ENCODE measurements around the gene RBM4B. TPM values are rescaled to one million over a fixed set of nuclear protein-coding genes. Genes with fewer than 3 reads are reported as not detected.
"Not testable (repeated sequence)": the region's sequence is repeated elsewhere in the genome, so short reads cannot be mapped to it uniquely, and the experiment has no call there.

RBM4B gene
- total RNA-seq, 2 experiments from 2014 or later, result 18.7 to 21.5 TPM

DNA sequence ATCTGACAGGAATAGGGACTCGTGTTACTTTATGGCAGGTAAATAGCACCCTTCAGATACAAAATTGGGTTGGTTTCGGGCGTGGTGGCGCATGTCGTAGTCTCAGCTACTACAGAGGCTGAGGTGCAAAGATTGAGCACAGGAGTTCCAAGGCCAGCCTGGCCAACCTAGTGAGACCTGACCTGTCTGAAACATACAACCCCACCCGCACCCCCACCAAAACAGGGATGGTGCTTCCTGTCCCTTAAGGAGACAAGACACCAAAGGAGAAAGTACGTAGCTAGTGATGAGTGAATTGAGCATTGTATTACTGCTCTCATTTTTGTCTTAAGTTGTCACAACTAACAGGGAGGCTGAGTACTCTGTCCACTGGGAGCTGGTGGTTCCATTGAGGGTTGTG lies 25.0 kb downstream of the RBM4B start:
- ATAC-seq (no peak), DNase-seq (no peak)
- Mint-ChIP-seq H3K4me1 (ENCODE audit: low read depth) (peaks cover 3% of the 10 kb centered on the region), H3K27me3 (ENCODE audit: low read depth) (no peaks in the 10 kb centered on the region), H3K36me3 (ENCODE audit: low read depth) (peaks cover 54% of the 10 kb centered on the region), H3K27ac (peak overlapping the region; percentile 3), H3K4me3 (no peak overlapping the region), H3K9me3 (ENCODE audit: insufficient read depth) (no peaks in the 10 kb centered on the region)
- ChIA-PET POLR2A (interaction anchor here (1.0 to 1.5 kb wide), 2 partner anchors 14 to 37 kb away, joined by 4 to 5 read pairs; partner anchors contain the start of gene RBM4), CTCF (interaction anchor here (1.1 to 1.7 kb wide), 2 partner anchors 22 to 25 kb away, joined by 3 to 6 read pairs; partner anchors contain the start of gene RBM4B)

DNA sequence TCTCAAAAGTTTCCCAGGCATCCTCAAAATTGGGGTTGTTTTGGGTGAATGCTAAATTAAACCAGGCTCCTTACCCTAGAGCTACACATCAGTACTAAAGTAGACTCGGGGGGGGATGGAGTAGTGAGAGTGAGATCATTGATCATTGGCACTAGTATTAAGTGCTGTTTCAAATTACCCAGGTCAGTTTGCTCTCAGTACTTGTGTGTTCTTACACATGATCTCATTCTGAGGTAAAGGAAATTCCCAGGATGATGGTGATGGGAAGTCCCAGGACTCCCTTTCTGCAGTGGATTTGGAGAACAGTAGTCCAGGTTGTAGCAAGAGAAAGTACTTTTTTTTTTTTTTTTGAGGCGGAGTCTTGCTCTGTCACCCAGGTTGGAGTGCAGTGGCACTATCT lies 26.7 kb downstream of the RBM4B start:
- no peaks in the 10 kb centered on the region for H3K27me3 Mint-ChIP-seq (ENCODE audit: low read depth)
- ChIA-PET POLR2A (interaction anchor here (2.4 kb wide), 1 partner anchor 11 kb away, joined by 8 read pairs; no protein-coding TSS in a partner anchor), CTCF (no interaction called here)
- no peak overlapping the region for H3K27ac Mint-ChIP-seq
- H3K4me3 Mint-ChIP-seq, result no peak overlapping the region
- no peaks in the 10 kb centered on the region for H3K9me3 Mint-ChIP-seq (ENCODE audit: insufficient read depth)
- DNase-seq, result no peak
- ATAC-seq, result peak; percentile 9
- H3K4me1 Mint-ChIP-seq (ENCODE audit: low read depth), result peaks cover 19% of the 10 kb centered on the region
- H3K36me3 Mint-ChIP-seq (ENCODE audit: low read depth), result peaks cover 66% of the 10 kb centered on the region

- Mint-ChIP-seq H3K36me3 (ENCODE audit: low read depth) (peaks cover 70% of the 10 kb centered on the region), H3K4me3 (no peak overlapping the region)
- CTCF ChIA-PET, result interaction anchor here (1.0 to 1.4 kb wide), 2 partner anchors 10 to 28 kb away, joined by 3 to 10 read pairs; partner anchors contain the start of gene RBM4B
Observed at GRCh38 chr11:66649903-66650302, 27.8 kb downstream of the RBM4B start.

DNA sequence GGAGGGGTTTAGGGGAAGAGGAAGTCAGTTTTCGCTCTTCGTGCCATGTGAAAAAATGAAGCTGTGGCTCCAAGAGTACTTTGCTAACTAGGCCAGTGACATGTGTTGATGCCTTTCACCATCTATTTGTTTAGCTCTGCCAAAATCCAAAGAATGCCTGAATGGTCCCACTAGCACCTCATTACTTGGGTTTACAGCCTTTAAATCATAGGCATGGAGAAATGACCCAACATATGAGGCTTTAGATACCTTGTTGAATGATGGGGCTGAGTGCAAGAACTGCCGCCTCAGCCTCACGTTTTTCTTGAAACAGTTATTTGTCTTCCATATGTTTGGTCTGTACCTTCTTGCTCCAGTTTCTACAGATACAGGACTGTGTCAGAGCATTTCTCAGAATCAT lies 30.9 kb downstream of the RBM4B start:
- CTCF ChIA-PET, result interaction anchor here (1.2 to 2.7 kb wide), 2 partner anchors 8 to 31 kb away, joined by 3 to 11 read pairs; partner anchors contain the start of genes RBM4 and RBM4B
- POLR2A ChIA-PET, result interaction anchor here (0.7 to 1.7 kb wide), 2 partner anchors 9 to 10 kb away, joined by 3 to 7 read pairs; partner anchors contain the start of gene RBM4
- Mint-ChIP-seq H3K27ac (peak overlapping the region; percentile 12), H3K4me3 (no peak overlapping the region), H3K36me3 (ENCODE audit: low read depth) (peaks cover 88% of the 10 kb centered on the region), H3K27me3 (ENCODE audit: low read depth) (no peaks in the 10 kb centered on the region), H3K9me3 (ENCODE audit: insufficient read depth) (no peaks in the 10 kb centered on the region), H3K4me1 (ENCODE audit: low read depth) (peaks cover 59% of the 10 kb centered on the region)
- DNase-seq, result no peak
- ATAC-seq, result no peak

More at GRCh38 chr11:66649903-66650302, 27.8 kb downstream of the RBM4B start:
- H3K27me3 Mint-ChIP-seq (ENCODE audit: low read depth), result no peaks in the 10 kb centered on the region
- peaks cover 31% of the 10 kb centered on the region for H3K4me1 Mint-ChIP-seq (ENCODE audit: low read depth)
- DNase-seq (no peak), ATAC-seq (no peak)
- no peaks in the 10 kb centered on the region for H3K9me3 Mint-ChIP-seq (ENCODE audit: insufficient read depth)
- no peak overlapping the region for H3K27ac Mint-ChIP-seq
- POLR2A ChIA-PET, result interaction anchor here (0.7 to 2.4 kb wide), 3 partner anchors 10 to 159 kb away, joined by 3 to 8 read pairs (median 5); partner anchors contain the start of gene RBM14

GRCh38 chr11:66643745-66644437 lies 33.8 kb downstream of the RBM4B start:
- CTCF ChIA-PET, result no interaction called here
- H3K27me3 Mint-ChIP-seq (ENCODE audit: low read depth), result no peaks in the 10 kb centered on the region
- DNase-seq (no peak), ATAC-seq (no peak)
- H3K4me3 Mint-ChIP-seq, result no peak overlapping the region
- H3K36me3 Mint-ChIP-seq (ENCODE audit: low read depth), result peaks cover 93% of the 10 kb centered on the region
- POLR2A ChIA-PET, result interaction anchor here (0.5 to 2.0 kb wide), 2 partner anchors 11 to 22 kb away, joined by 3 to 7 read pairs; no protein-coding TSS in a partner anchor
- H3K9me3 Mint-ChIP-seq (ENCODE audit: insufficient read depth), result no peaks in the 10 kb centered on the region
- peaks cover 81% of the 10 kb centered on the region for H3K4me1 Mint-ChIP-seq (ENCODE audit: low read depth)
- H3K27ac Mint-ChIP-seq, result no peak overlapping the region

DNA sequence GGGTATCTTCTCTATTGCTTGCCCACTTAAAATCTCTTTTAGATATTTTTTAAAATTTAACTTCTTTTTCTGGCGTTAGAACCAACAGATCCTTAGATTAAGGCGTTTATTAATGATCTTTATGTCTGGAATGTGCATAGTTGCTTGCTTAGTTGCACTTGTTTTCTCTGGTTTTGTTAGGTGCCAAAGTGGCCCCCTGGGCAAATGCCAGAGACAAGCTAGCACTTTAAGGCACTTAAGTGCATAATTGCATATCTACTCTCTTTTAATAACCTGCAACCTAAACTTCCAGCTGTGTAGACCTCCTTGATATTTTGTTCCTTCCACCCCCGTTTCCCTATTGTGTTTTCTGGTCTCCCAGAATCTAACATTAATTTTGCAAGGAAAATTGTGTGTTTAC lies 35.9 kb downstream of the RBM4B start:
- Mint-ChIP-seq H3K27ac (no peak overlapping the region), H3K9me3 (ENCODE audit: insufficient read depth) (no peaks in the 10 kb centered on the region), H3K27me3 (ENCODE audit: low read depth) (no peaks in the 10 kb centered on the region), H3K36me3 (ENCODE audit: low read depth) (peaks cover 92% of the 10 kb centered on the region), H3K4me1 (ENCODE audit: low read depth) (peaks cover 87% of the 10 kb centered on the region), H3K4me3 (peak overlapping the region; percentile 98)
- ChIA-PET POLR2A (interaction anchor here (6.3 kb wide), 1 partner anchor 26 kb away, joined by 78 read pairs; the partner anchor contains the start of gene RBM14), CTCF (interaction anchor here (0.7 to 1.4 kb wide), 2 partner anchors 36 kb away, joined by 4 to 5 read pairs; partner anchors contain the start of gene RBM4B)
- no peak for DNase-seq
- ATAC-seq, result no peak

DNA sequence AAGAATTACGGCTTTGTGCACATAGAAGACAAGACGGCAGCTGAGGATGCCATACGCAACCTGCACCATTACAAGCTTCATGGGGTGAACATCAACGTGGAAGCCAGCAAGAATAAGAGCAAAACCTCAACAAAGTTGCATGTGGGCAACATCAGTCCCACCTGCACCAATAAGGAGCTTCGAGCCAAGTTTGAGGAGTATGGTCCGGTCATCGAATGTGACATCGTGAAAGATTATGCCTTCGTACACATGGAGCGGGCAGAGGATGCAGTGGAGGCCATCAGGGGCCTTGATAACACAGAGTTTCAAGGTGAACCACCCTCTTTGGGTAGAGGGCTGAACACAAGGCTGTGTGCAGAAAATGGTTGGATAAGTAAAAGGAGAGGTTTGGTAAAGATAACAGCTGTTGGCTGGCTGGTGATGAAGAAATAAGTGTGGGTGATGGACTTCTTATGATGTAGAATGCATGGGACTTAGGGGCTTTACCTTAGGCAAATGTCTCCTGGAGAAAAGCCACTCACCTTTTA lies 37.8 kb downstream of the RBM4B start:
- peak overlapping the region; percentile 98 for H3K4me3 Mint-ChIP-seq
- peaks cover 72% of the 10 kb centered on the region for H3K4me1 Mint-ChIP-seq (ENCODE audit: low read depth)
- H3K27me3 Mint-ChIP-seq (ENCODE audit: low read depth); H3K9me3 Mint-ChIP-seq (ENCODE audit: insufficient read depth); ATAC-seq; DNase-seq: not testable (repeated sequence)
- ChIA-PET POLR2A (interaction anchor here (0.6 to 6.3 kb wide), 9 partner anchors 10 to 204 kb away, joined by 3 to 78 read pairs (median 8); partner anchors contain the start of genes CCDC87, CCS, RBM14 and RBM4B), CTCF (interaction anchor here (1.2 to 4.3 kb wide), 5 partner anchors 10 to 62 kb away, joined by 3 to 32 read pairs (median 11); partner anchors contain the start of genes RBM14 and RBM4B)
- H3K27ac Mint-ChIP-seq, result peak overlapping the region; percentile 98
- H3K36me3 Mint-ChIP-seq (ENCODE audit: low read depth), result peaks cover 83% of the 10 kb centered on the region

GRCh38 chr11:66639066-66639813 lies 38.4 kb downstream of the RBM4B start:
- no peaks in the 10 kb centered on the region for H3K27me3 Mint-ChIP-seq (ENCODE audit: low read depth)
- peaks cover 82% of the 10 kb centered on the region for H3K36me3 Mint-ChIP-seq (ENCODE audit: low read depth)
- POLR2A ChIA-PET, result interaction anchor here (0.5 to 6.3 kb wide), 16 partner anchors 11 to 1141 kb away, joined by 3 to 78 read pairs (median 6); partner anchors contain the start of genes ACTN3, CCDC87, CCS and RBM14

DNA sequence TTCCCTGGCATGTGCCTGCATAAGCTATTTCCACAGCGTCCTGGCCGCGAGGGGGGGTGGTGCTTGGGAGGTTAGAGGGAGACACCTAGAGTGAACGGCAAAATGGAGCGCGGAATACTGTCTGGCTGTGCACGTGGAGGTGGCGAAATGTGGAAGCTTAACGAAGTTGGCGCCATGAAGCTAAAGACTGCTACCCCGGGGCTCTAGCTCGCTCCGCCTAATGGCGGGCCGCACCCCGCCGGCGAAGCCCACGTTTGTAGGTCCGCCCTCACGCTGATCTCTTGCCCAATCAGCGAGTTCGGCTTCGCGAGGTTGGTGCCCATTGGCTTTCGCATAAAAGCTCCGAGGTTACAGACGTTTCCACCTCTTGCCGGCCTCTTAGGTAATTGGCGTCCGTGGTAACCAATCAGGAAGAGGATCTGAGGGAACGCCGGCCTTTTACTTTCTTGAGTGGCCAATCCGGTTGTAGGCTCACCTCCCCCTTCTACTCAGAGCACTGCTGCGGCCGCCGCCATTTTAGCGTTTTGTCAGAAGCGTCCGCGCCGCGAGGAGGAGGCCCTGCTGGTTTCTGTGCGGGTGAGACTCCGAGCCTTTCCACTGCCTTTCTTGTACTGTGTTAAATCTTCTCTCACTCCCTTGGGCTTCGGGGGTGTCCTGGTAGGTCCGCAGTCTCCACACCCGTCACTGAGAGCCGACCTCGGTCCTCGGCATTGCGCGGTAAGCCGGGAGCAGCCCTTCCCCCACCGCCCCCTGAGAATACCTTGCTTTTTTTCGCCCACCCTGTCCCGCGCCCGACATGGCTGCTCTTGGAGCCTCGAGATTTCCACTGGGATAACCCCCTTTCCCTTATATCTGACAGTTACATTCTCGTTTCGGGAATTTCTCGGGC lies 39.3 kb downstream of the RBM4B start, which contains the start of gene RBM4:
Gene RBM4, plus strand, starts transcription at position 527 of the 889 bp plus-strand sequence. CDS start 1,009 bp downstream, outside the sequence.
- peaks cover 62% of the 10 kb centered on the region for H3K4me1 Mint-ChIP-seq (ENCODE audit: low read depth)

More at GRCh38 chr11:66639066-66639813, 38.4 kb downstream of the RBM4B start:
- DNase-seq (peak; percentile 53), ATAC-seq (peak; percentile 3)
- H3K27ac Mint-ChIP-seq, result peak overlapping the region; percentile 98
- peaks cover 68% of the 10 kb centered on the region for H3K4me1 Mint-ChIP-seq (ENCODE audit: low read depth)
- H3K4me3 Mint-ChIP-seq, result peak overlapping the region; percentile 98
- H3K9me3 Mint-ChIP-seq (ENCODE audit: insufficient read depth), result no peaks in the 10 kb centered on the region
- CTCF ChIA-PET, result interaction anchor here (0.9 to 4.3 kb wide), 14 partner anchors 10 to 250 kb away, joined by 3 to 32 read pairs (median 6); partner anchors contain the start of genes CCDC87, CCS, RBM14 and RBM4B

More for the DNA sequence above, 39.3 kb downstream of the RBM4B start, which contains the start of gene RBM4:
- ChIA-PET CTCF (interaction anchor here (0.7 to 4.3 kb wide), 25 partner anchors 7 to 250 kb away, joined by 3 to 32 read pairs (median 4); partner anchors contain the start of genes CCDC87, CCS, DPP3 and PELI3), POLR2A (interaction anchor here (0.5 to 6.3 kb wide), 25 partner anchors 8 to 1140 kb away, joined by 3 to 78 read pairs (median 5); partner anchors contain the start of genes ACTN3, CCDC87, CCS and RBM14)
- peaks cover 77% of the 10 kb centered on the region for H3K36me3 Mint-ChIP-seq (ENCODE audit: low read depth)
- H3K4me3 Mint-ChIP-seq, result peak within 1 kb of the TSS; percentile 98
- peak; percentile 95 for ATAC-seq
- H3K27me3 Mint-ChIP-seq (ENCODE audit: low read depth), result no peaks in the 10 kb centered on the region
- H3K27ac Mint-ChIP-seq, result peak within 1 kb of the TSS; percentile 98
- DNase-seq, result peak; percentile 99
- H3K9me3 Mint-ChIP-seq (ENCODE audit: insufficient read depth), result no peaks in the 10 kb centered on the region

Measured in activated CD8-positive, alpha-beta T cell treated with anti-CD3 and anti-CD28 coated beads, Interleukin-2, amount 10 ng/mL, durations not matched to agents 7 days and 5 days (primary cell).